ENCODE results near the gene PLCB2.

The PLCB2 gene

GRCh38 chr15:40340038-40340739 lies 32.5 kb upstream of the PLCB2 start:
- no peak for DNase-seq (ENCODE audit: low spot score)

GRCh38 chr15:40339621-40339945 lies 31.8 kb upstream of the PLCB2 start:
- DNase-seq (ENCODE audit: low spot score): no peak

GRCh38 chr15:40338921-40339620 lies 31.3 kb upstream of the PLCB2 start:
- DNase-seq (ENCODE audit: low spot score): no peak

- peak; percentile 67 for DNase-seq (ENCODE audit: low spot score)
Measured at GRCh38 chr15:40338041-40338657, 30.4 kb upstream of the PLCB2 start.

GRCh38 chr15:40337597-40337996 lies 29.9 kb upstream of the PLCB2 start:
- no peak for DNase-seq (ENCODE audit: low spot score)

- peak; percentile 12 for DNase-seq (ENCODE audit: low spot score)
Measured at GRCh38 chr15:40336744-40337122, 29.0 kb upstream of the PLCB2 start.

- DNase-seq (ENCODE audit: low spot score): no peak
Measured at GRCh38 chr15:40335938-40336743, 28.4 kb upstream of the PLCB2 start.

GRCh38 chr15:40334941-40335795 lies 27.4 kb upstream of the PLCB2 start:
- DNase-seq (ENCODE audit: low spot score): no peak

GRCh38 chr15:40334541-40334940 lies 26.8 kb upstream of the PLCB2 start:
- DNase-seq (ENCODE audit: low spot score): no peak

GRCh38 chr15:40333922-40334492 lies 26.3 kb upstream of the PLCB2 start:
- peak; percentile 6 for DNase-seq (ENCODE audit: low spot score)

- DNase-seq (ENCODE audit: low spot score): no peak
Measured at GRCh38 chr15:40332113-40332781, 24.5 kb upstream of the PLCB2 start.

- DNase-seq (ENCODE audit: low spot score): no peak
Measured at GRCh38 chr15:40331637-40332036, 23.9 kb upstream of the PLCB2 start.

- DNase-seq (ENCODE audit: low spot score): no peak
Measured at GRCh38 chr15:40331026-40331425, 23.3 kb upstream of the PLCB2 start.

- no peak for DNase-seq (ENCODE audit: low spot score)
Measured at GRCh38 chr15:40330368-40330836, 22.7 kb upstream of the PLCB2 start.

GRCh38 chr15:40329804-40330203 lies 22.1 kb upstream of the PLCB2 start:
- no peak for DNase-seq (ENCODE audit: low spot score)

- no peak for DNase-seq (ENCODE audit: low spot score)
Measured at GRCh38 chr15:40328751-40329150, 21.0 kb upstream of the PLCB2 start.

GRCh38 chr15:40328176-40328575 lies 20.4 kb upstream of the PLCB2 start:
- DNase-seq (ENCODE audit: low spot score): no peak

- DNase-seq (ENCODE audit: low spot score): no peak
Measured at GRCh38 chr15:40327457-40327856, 19.7 kb upstream of the PLCB2 start.

- no peak for DNase-seq (ENCODE audit: low spot score)
Measured at GRCh38 chr15:40325700-40326099, 18.0 kb upstream of the PLCB2 start.

- no peak for DNase-seq (ENCODE audit: low spot score)
Measured at GRCh38 chr15:40325188-40325587, 17.5 kb upstream of the PLCB2 start.

Measured in CD4-positive, alpha-beta T cell treated with Interleukin-15 for 4 hours (primary cell).